D721Med (cell line): ENCODE measurements around the gene EPB41L4A.
"Not testable (repeated sequence)": the region's sequence is repeated elsewhere in the genome, so short reads cannot be mapped to it uniquely, and the experiment has no call there.

Experiments
- DNase-seq: peaks from one replicate; pipeline ENCODE4 v3.0.0; 2011; ENCODE audit warnings: low spot score; ENCODE audit not compliant: insufficient read length
- FAIRE-seq: peaks from 2 replicates; lab custom pipeline; 2011; peaks lifted over from hg19 to GRCh38; lab: Jason Lieb, UNC
- TF ChIP-seq, protein P1 (sequence below): IDR thresholded peaks from 2 replicates; pipeline ENCODE4 v1.5.1; 2012; ENCODE audit warnings: mild to moderate bottlenecking, control low read depth; ENCODE audit not compliant: insufficient read depth; ENCODE audit errors: missing control alignments

The EPB41L4A gene

DNA sequence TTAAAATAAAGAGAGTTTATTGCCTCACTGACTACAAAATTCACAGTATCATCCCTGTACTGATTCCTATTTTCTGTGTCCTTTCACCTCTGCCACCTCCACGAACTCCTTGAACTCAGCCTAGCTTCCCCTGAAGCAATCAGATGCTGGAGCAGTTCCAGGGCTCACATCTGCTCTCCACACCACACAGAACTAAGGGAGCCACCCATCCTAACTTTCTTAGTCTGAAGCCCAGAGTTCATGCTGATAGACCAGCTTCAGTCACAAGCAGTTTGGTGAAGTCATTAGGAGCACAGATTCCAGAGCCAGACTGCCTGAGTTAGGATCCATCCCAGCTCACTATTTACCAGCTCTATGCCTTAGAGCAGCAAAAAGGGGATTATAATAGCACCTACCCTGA is 15.6 kb upstream of the EPB41L4A start:
- TF ChIP-seq, protein P1, sequence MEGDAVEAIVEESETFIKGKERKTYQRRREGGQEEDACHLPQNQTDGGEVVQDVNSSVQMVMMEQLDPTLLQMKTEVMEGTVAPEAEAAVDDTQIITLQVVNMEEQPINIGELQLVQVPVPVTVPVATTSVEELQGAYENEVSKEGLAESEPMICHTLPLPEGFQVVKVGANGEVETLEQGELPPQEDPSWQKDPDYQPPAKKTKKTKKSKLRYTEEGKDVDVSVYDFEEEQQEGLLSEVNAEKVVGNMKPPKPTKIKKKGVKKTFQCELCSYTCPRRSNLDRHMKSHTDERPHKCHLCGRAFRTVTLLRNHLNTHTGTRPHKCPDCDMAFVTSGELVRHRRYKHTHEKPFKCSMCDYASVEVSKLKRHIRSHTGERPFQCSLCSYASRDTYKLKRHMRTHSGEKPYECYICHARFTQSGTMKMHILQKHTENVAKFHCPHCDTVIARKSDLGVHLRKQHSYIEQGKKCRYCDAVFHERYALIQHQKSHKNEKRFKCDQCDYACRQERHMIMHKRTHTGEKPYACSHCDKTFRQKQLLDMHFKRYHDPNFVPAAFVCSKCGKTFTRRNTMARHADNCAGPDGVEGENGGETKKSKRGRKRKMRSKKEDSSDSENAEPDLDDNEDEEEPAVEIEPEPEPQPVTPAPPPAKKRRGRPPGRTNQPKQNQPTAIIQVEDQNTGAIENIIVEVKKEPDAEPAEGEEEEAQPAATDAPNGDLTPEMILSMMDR: no peak
- FAIRE-seq (no peak), DNase-seq (no peak)

DNA sequence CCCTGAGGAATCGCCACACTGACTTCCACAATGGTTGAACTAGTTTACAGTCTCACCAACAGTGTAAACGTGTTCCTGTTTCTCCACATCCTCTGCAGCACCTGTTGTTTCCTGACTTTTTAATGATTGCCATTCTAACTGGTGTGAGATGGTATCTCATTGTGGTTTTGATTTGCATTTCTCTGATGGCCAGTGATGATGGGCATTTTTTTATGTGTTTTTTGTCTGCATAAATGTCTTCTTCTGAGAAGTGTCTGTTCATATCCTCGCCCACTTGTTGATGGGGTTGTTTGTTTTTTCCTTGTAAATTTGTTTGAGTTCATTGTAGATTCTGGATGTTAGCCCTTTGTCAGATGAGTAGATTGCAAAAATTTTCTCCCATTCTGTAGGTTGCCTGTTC is 7.1 kb upstream of the EPB41L4A start:
- not testable (repeated sequence) for DNase-seq, FAIRE-seq

GRCh38 chr5:112419986-112420864 is 1.1 kb upstream of the EPB41L4A start:
- FAIRE-seq: no peak
- TF ChIP-seq, protein P1: peak; percentile 82
- peak; percentile 50 for DNase-seq

DNA sequence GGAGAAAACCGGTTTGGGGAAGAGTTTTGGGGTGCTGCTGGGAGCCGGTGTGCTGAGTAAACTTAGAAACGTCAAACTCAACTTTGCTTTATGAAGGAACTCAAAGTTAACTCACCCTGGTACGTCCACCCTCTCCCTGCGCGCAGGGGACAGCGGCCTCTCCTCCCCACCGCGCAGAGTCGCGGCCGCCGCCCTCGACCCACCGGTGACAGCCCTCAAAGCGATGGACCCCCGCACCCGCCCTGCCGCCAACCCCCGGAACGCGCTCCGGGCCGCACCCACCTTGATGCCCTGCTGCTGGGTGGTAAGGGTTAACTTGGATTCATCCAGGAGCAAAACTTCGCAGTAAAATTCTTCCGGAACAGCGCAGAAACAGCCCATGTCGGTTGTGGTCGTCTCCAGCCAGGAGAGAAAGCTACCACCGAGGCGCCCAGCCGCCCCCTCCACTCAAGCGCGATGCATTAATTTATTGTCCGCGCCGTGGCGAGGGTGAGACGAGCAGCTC is 366 bp downstream of the EPB41L4A start:
- no peak for FAIRE-seq
- TF ChIP-seq, protein P1: no peak
- DNase-seq: no peak

DNA sequence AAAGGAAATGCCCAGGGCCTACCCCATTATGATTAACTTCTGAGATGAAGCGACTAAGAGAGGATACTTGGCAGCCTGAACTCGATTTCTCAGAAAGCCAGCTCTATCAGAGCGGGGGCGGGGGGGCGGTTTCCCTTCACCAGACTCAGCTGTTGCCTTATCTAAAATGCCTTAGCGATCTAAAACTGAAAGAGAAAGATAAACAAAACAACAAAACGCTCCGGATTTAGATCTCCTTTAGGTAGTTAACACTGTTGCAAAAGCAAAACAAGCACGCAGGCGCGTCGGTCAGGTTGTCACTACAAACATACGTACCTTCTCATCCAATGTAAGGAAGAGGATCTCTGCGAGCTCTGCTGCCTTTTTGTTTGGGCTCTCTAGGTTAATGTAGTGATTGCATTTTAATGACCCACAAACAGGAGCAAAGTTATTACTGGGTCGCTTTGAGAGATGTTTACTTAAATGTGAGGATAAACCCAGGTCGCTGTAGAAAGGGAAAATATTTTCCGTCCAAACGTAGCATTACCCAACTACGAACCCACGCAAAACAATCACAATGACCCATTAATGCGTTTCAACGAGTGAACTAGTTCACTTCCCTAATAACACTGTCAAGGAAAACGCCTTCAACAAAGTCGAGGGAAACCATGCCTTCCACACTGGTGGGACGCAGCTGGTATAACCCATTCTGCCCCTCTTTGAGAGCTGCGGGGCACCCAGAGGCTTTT is 982 bp downstream of the EPB41L4A start:
- no peak for FAIRE-seq
- no peak for DNase-seq
- TF ChIP-seq, protein P1: no peak

GRCh38 chr5:112415552-112415951 is 3.5 kb downstream of the EPB41L4A start:
- no peak for DNase-seq
- TF ChIP-seq, protein P1: no peak
- FAIRE-seq: no peak

- DNase-seq (no peak), FAIRE-seq (no peak)
- TF ChIP-seq, protein P1: no peak
Observed at GRCh38 chr5:112413611-112414010, 5.5 kb downstream of the EPB41L4A start.
